HepG2 (cell line): ENCODE data around the gene MCM3. TPM values are rescaled to one million over a fixed set of nuclear protein-coding genes. Genes with fewer than 3 reads are reported as not detected.

Source experiments
- ATRX ChIP-seq: sonication (generic); formaldehyde crosslinking; IDR thresholded peaks from 2 replicates; pipeline ENCODE4 v1.4.0; 2020; ENCODE audit warnings: missing genetic modification reagents, borderline replicate concordance
- DNMT1 ChIP-seq: sonication (generic); formaldehyde crosslinking; IDR thresholded peaks from 2 replicates; pipeline ENCODE4 v1.5.1; 2020; ENCODE audit warnings: mild to moderate bottlenecking, missing genetic modification reagents
- HES4 ChIP-seq: sonication (generic); formaldehyde crosslinking; IDR thresholded peaks from 2 replicates; pipeline ENCODE4 v1.9.0; 2021; ENCODE audit warnings: mild to moderate bottlenecking, missing genetic modification reagents, borderline replicate concordance
- HMGXB4 ChIP-seq, 2 experiments: sonication (generic) in 1 of 2; formaldehyde crosslinking in 1 of 2; IDR thresholded peaks; 2 replicates each; pipeline versions ENCODE4 v1.4.0 to v1.6.1; 2018 to 2020; ENCODE audit warnings: missing genetic modification reagents in 2 of 2, borderline replicate concordance in 1 of 2, low read depth in 1 of 2, mild to moderate bottlenecking in 1 of 2, missing biosample characterization in 1 of 2
- KDM2A ChIP-seq: sonication (generic); formaldehyde crosslinking; IDR thresholded peaks from 2 replicates; pipeline ENCODE4 v1.4.0; 2020; ENCODE audit warnings: low read depth, missing genetic modification reagents, borderline replicate concordance
- PHF21A ChIP-seq: sonication (generic); formaldehyde crosslinking; IDR thresholded peaks from 2 replicates; pipeline ENCODE4 v1.5.0; 2020; ENCODE audit warnings: mild to moderate bottlenecking, missing genetic modification reagents
- PITX1 ChIP-seq: sonication (generic); formaldehyde crosslinking; IDR thresholded peaks from 2 replicates; pipeline ENCODE4 v1.5.1; 2020; ENCODE audit warnings: mild to moderate bottlenecking, missing genetic modification reagents
- SAFB2 ChIP-seq: sonication (generic); formaldehyde crosslinking; IDR thresholded peaks from 2 replicates; pipeline ENCODE4 v1.5.1; 2020; ENCODE audit warnings: missing genetic modification reagents, low read depth, mild to moderate bottlenecking, borderline replicate concordance
- SIN3B ChIP-seq: fragments of 150-350 bp; IDR thresholded peaks from 2 replicates; pipeline ENCODE4 v1.6.1; 2014; ENCODE audit warnings: low read length
- SP1 ChIP-seq, 2 experiments: fragments of 450-650 bp in 1 of 2; sonication (generic) in 1 of 2; formaldehyde crosslinking in 1 of 2; IDR thresholded peaks; 2 replicates each; pipeline versions ENCODE4 v1.4.0 to v1.6.1; 2016 to 2020; ENCODE audit warnings: missing genetic modification reagents in 1 of 2
- TFDP2 ChIP-seq: sonication (generic); formaldehyde crosslinking; IDR thresholded peaks from 2 replicates; pipeline ENCODE4 v1.4.0; 2020; ENCODE audit warnings: missing genetic modification reagents
- ZKSCAN1 ChIP-seq: fragments of 150-350 bp; IDR thresholded peaks from 2 replicates; pipeline ENCODE4 v1.6.1; 2014; ENCODE audit warnings: low read length
- ZMYM2 ChIP-seq: sonication (generic); formaldehyde crosslinking; IDR thresholded peaks from 2 replicates; pipeline ENCODE4 v1.8.0; 2022; ENCODE audit warnings: mild to moderate bottlenecking, missing genetic modification reagents
- ZNF142 ChIP-seq: sonication (generic); formaldehyde crosslinking; IDR thresholded peaks from 2 replicates; pipeline ENCODE4 v1.4.0; 2020; ENCODE audit warnings: missing genetic modification reagents
- ZNF20 ChIP-seq: sonication (generic); formaldehyde crosslinking; IDR thresholded peaks from 2 replicates; pipeline ENCODE4 v1.4.0; 2020; ENCODE audit warnings: mild to moderate bottlenecking, moderate library complexity, missing genetic modification reagents
- ZNF263 ChIP-seq: sonication (generic); formaldehyde crosslinking; IDR thresholded peaks from 2 replicates; pipeline ENCODE4 v1.4.0; 2020; ENCODE audit warnings: missing genetic modification reagents
- ZNF7 ChIP-seq: IDR thresholded peaks from 2 replicates; pipeline ENCODE4 v1.6.1; 2016; ENCODE audit warnings: missing biosample characterization, missing genetic modification reagents
- ZNF782 ChIP-seq: sonication (generic); formaldehyde crosslinking; IDR thresholded peaks from 2 replicates; pipeline ENCODE4 v1.4.0; 2020; ENCODE audit warnings: missing genetic modification reagents, mild to moderate bottlenecking, borderline replicate concordance
- ZNF816 ChIP-seq: sonication (generic); formaldehyde crosslinking; IDR thresholded peaks from 2 replicates; pipeline ENCODE4 v1.8.0; 2022; ENCODE audit warnings: missing genetic modification reagents, mild to moderate bottlenecking, borderline replicate concordance
- ZSCAN5A ChIP-seq: sonication (generic); formaldehyde crosslinking; IDR thresholded peaks from 2 replicates; pipeline ENCODE4 v1.8.0; 2022; ENCODE audit warnings: mild to moderate bottlenecking, missing genetic modification reagents, borderline replicate concordance
- polyA plus RNA-seq, 8 experiments: library from polyadenylated mRNA; depleted of rRNA in 3 of 8; stranded (reverse) in 7 of 8; unstranded in 1 of 8; fragments of >200 nt; fragmentation: Illumina TruSeq in 4 of 8; extraction: Trizol in 4 of 8; gene quantifications; 2 replicates each; pipeline versions ENCODE4 v1.2.1 to v1.2.3, GENCODE V29; 2011 to 2016; ENCODE audit warnings: low read depth in 4 of 8, missing spikeins in 1 of 8, mixed read lengths in 1 of 8; ENCODE audit not compliant: insufficient read depth in 1 of 8
- total RNA-seq, 5 experiments: library from RNA; depleted of rRNA; stranded (reverse); fragments of >200 nt; fragmentation: Illumina TruSeq; extraction: Trizol; gene quantifications; 2 replicates each; pipeline ENCODE4 v1.2.3, GENCODE V29; 2016; ENCODE audit warnings: low read depth in 1 of 5

Gene MCM3
- total and polyA plus RNA-seq, 2 of the 13 experiments (the other 11 are each of a cell fraction or from before 2014, with no cell fraction given): 164 to 288 TPM

- TF ChIP-seq ZSCAN5A: no peak; the same call in 1 of the 2 replicates
- no peak for TF ChIP-seq ZNF142
- TF ChIP-seq SP1 (IDR thresholded peaks at IDR 0.05): no peak
- TF ChIP-seq SP1 (CRISPR knock-in tag; IDR thresholded peaks at IDR 0.05): no peak
- TF ChIP-seq TFDP2 (CRISPR knock-in tag): 0 out of 2 replicates have a peak, but pooled peaks have one; percentile 35
- no peak for TF ChIP-seq ATRX (CRISPR knock-in tag)
- TF ChIP-seq PITX1 (CRISPR knock-in tag): no peak
- TF ChIP-seq ZMYM2 (CRISPR knock-in tag): no peak
- TF ChIP-seq ZNF20 (CRISPR knock-in tag): no peak
- TF ChIP-seq SIN3B: no peak
- TF ChIP-seq ZNF816 (CRISPR knock-in tag): no peak
- TF ChIP-seq SAFB2 (CRISPR knock-in tag): no peak
- TF ChIP-seq DNMT1: no peak
- no peak for TF ChIP-seq ZNF7 (CRISPR knock-in tag)
- no peak for TF ChIP-seq HES4 (CRISPR knock-in tag)
- TF ChIP-seq KDM2A (CRISPR knock-in tag): no peak
- no peak for TF ChIP-seq ZNF263 (CRISPR knock-in tag)
- TF ChIP-seq HMGXB4 (CRISPR knock-in tag; IDR thresholded peaks at IDR 0.05; ENCODE audit: borderline replicate concordance in 1 of 2, low read depth in 1 of 2): peak; percentile 64 to 94; a peak in 3 of 4 replicates
- no peak for TF ChIP-seq ZNF782 (CRISPR knock-in tag)
- 0 out of 2 replicates have a peak, but pooled peaks have one; percentile 27 for TF ChIP-seq PHF21A (CRISPR knock-in tag)
- no peak for TF ChIP-seq ZKSCAN1
These were observed 2.4 kb upstream of the MCM3 start (continued) for GRCh38 chr6:52286798-52287432.
